Measurements from ENCODE around the gene MLEC.
A peak's percentile ranks its signal among the peaks of the same experiment; 100 is the strongest.
"Not testable (repeated sequence)": the region's sequence is repeated elsewhere in the genome, so short reads cannot be mapped to it uniquely, and the experiment has no call there.

The MLEC gene

DNA sequence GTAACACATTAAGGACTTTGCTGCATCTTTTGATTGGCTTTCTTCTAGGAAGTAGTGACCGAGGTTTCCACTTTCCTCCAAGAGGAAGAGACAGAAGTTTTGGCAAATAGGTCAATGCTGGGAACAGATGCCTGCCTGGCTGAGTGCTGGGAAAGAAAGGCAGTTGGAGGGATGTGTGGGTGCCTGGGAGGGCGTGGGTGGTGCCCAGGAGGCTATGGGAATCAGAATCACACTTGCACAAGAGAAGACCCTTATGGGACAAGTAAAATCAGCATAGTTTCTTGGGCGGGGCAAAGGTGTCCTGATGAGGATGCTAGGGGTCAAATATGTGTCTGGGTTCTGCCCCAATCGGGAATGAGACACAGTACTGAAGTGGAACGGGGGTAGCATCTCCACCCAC lies 37.8 kb downstream of the MLEC start:
- no peak for DNase-seq (ENCODE audit: extremely low read depth, low read depth)
- H3K4me3 ChIP-seq (replicated peaks; ENCODE audit: low read depth, low read length), result no peak overlapping the region
- TF ChIP-seq, protein P1, sequence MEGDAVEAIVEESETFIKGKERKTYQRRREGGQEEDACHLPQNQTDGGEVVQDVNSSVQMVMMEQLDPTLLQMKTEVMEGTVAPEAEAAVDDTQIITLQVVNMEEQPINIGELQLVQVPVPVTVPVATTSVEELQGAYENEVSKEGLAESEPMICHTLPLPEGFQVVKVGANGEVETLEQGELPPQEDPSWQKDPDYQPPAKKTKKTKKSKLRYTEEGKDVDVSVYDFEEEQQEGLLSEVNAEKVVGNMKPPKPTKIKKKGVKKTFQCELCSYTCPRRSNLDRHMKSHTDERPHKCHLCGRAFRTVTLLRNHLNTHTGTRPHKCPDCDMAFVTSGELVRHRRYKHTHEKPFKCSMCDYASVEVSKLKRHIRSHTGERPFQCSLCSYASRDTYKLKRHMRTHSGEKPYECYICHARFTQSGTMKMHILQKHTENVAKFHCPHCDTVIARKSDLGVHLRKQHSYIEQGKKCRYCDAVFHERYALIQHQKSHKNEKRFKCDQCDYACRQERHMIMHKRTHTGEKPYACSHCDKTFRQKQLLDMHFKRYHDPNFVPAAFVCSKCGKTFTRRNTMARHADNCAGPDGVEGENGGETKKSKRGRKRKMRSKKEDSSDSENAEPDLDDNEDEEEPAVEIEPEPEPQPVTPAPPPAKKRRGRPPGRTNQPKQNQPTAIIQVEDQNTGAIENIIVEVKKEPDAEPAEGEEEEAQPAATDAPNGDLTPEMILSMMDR (IDR thresholded peaks at IDR 0.05; ENCODE audit: low read depth, low read length, missing control alignments), result no peak

DNA sequence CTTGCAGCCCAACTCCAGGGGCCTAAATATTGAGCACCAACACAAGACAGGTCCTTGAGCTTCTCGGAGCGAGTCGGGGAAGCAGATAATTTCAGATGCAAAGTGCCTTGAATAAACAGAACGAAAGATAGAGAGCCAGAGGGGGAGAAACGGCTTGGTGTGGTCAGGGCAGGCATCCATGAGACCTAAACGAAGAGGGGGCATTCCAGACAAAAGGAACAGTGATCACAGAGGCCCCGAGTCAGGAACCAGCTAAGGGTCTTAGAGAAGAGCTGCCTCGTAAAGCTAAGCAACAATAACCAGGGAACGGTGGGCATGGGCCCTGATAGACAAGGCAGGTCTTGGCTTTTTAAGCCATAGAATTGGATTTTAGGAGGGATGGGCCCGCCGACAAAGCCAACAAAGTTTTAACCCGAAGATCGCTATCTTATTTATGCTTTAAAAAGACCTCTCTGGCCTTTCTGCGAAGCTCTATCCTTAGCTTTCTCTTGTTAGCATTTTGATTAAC lies 38.3 kb downstream of the MLEC start:
- no peak for DNase-seq (ENCODE audit: extremely low read depth, low read depth)
- TF ChIP-seq, protein P1 (IDR thresholded peaks at IDR 0.05; ENCODE audit: low read depth, low read length, missing control alignments), result no peak
- H3K4me3 ChIP-seq (replicated peaks; ENCODE audit: low read depth, low read length), result peak overlapping the region; percentile 58

- peak; percentile 30 for DNase-seq (ENCODE audit: extremely low read depth, low read depth)
- TF ChIP-seq, protein P1 (IDR thresholded peaks at IDR 0.05; ENCODE audit: low read depth, low read length, missing control alignments), result no peak
- H3K4me3 ChIP-seq (replicated peaks; ENCODE audit: low read depth, low read length), result peak within 1 kb of the TSS; percentile 58
Measured at GRCh38 chr12:120725659-120726509, 38.9 kb downstream of the MLEC start, which contains the start of gene ACADS. TSS of gene ACADS (plus strand) at chr12:120725826. CDS start at chr12:120725886, 60 bp downstream.

GRCh38 chr12:120726510-120726793 lies 39.5 kb downstream of the MLEC start:
- DNase-seq (ENCODE audit: extremely low read depth, low read depth), result no peak
- TF ChIP-seq, protein P1 (IDR thresholded peaks at IDR 0.05; ENCODE audit: low read depth, low read length, missing control alignments), result no peak
- H3K4me3 ChIP-seq (replicated peaks; ENCODE audit: low read depth, low read length), result peak overlapping the region; percentile 58; the same call in 1 of the 2 replicates

DNA sequence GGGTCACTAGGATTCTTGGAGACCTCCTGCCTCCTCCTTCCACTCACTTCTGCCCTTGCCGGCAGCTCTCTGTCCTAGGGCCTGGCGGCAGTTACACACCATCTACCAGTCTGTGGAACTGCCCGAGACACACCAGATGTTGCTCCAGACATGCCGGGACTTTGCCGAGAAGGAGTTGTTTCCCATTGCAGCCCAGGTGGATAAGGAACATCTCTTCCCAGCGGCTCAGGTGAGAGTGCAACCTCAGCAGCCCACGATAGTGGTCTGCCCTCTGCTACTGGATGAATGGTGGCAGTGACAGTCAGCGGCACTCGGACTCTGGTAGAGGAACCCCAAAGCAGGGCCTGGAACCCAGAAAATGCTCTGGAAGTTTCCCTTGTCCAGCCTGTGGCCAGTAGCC lies 40.0 kb downstream of the MLEC start:
- H3K4me3 ChIP-seq (replicated peaks; ENCODE audit: low read depth, low read length), result no peak overlapping the region
- TF ChIP-seq, protein P1 (IDR thresholded peaks at IDR 0.05; ENCODE audit: low read depth, low read length, missing control alignments), result no peak
- DNase-seq (ENCODE audit: extremely low read depth, low read depth), result no peak

- H3K4me3 ChIP-seq (replicated peaks; ENCODE audit: low read depth, low read length); DNase-seq (ENCODE audit: extremely low read depth, low read depth): not testable (repeated sequence)
Measured at GRCh38 chr12:120732198-120732597, 45.2 kb downstream of the MLEC start.

DNA sequence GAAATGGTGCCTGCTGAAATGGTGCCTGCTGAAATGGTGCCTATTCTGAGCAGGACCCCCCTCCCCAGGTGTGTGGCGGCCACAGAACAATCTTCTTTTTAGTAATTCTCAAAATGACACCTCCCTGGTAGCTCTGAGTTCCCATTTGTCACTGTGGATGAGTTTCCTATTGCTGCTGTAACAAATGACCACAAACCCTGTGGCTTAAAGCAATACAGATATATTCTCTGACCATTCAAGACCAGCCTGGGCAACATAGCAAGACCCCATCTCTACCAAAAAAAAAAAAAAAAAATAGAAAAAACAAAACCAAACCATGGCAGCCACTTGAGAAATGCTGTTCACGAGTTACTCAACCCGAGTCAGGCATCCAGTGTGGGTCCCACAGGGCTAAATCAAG lies 46.6 kb downstream of the MLEC start:
- DNase-seq (ENCODE audit: extremely low read depth, low read depth), result no peak
- H3K4me3 ChIP-seq (replicated peaks; ENCODE audit: low read depth, low read length), result no peak overlapping the region
- TF ChIP-seq, protein P1 (IDR thresholded peaks at IDR 0.05; ENCODE audit: low read depth, low read length, missing control alignments), result no peak
